NCI-H345 treated with DMSO at 0.1 percent for 48 hours (cell line): ENCODE measurements around the gene ADAM12.
A peak's percentile ranks its signal among the peaks of the same experiment; 100 is the strongest.
"Not testable (repeated sequence)": the region's sequence is repeated elsewhere in the genome, so short reads cannot be mapped to it uniquely, and the experiment has no call there.

Source experiments
- DNase-seq: peaks from one replicate; lab custom pipeline; 2025; ENCODE audit not compliant: unreplicated experiment; lab: John Stamatoyannopoulos, UW

The ADAM12 gene

DNA sequence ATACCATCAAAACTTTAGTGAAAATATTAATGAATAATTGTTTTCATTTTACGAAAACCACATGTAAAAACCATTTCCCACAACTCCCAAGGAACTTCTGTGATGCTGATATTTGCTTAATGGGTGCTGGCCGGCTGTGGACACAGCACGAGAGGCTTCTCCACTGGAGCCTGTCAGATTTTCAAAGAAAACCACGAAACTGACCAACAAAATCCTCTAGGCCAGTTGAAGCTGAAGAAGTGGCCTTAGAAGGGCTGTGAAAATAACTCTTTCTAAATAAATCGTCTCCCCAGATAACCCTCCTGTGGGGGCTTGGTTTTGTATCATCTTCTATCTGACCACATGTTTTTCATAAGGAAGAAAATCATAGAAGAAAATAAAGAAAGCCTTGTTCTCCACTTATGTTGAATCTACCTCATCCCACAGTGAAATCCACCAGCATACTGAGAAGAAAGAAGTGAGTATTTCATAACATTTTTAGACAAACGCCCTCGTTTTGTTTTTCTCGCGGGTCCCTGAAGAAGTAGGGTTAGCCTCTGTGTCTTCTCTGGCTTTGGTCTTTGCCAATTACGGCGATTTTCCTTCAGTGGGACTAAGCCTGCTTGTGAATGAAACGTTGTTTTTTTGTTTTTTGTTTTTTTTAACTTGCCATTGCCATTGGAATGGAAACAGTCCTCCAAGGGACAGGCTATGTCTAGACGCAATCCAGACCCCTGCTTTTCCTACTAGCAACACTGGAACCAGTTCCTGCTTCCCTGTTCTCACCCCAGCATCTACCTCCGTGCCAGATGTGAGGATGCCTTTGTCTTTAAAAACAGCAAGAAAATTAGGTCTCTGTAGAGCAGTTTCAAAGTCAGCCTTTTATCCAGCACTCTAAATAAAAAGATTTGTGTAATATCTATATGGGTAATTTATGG, 123.9 kb downstream of the ADAM12 start:
- DNase-seq = no peak

DNA sequence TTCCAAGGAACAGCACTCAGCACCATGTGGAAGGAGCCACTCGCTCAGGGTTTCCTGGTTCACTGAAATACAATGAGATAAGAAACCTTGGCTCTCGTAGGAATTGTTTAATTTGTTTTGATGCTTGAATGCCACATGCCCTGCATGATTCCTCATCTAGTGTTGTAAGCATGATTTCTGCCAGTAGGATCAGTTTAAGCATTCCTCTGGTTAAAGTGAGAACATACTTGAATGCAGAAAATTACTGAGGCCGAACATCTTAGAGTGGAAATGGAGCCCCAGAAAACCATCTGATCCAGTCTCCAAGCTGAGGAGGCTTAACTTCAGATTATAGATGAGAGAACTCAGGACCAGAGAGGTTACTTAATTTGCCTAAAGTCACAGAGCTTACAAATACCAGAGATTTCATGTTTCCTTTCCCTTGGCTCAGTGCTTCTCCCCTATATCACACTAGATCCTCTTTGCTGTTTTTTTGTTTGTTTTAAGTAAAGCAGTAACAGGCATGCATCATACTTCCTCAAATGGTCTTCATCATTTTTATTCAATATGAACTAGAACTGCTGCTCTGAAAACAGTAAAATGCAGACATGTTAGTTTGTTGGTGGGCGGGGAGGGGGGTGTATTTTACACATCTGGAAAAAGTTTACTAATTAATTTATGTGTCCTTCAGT, 125.1 kb downstream of the ADAM12 start:
- no peak for DNase-seq

GRCh38 chr10:126262233-126262838, 125.9 kb downstream of the ADAM12 start:
- no peak for DNase-seq

- DNase-seq = no peak
Observed at GRCh38 chr10:126259760-126260479, 128.4 kb downstream of the ADAM12 start.

- no peak for DNase-seq
Observed at GRCh38 chr10:126256864-126257263, 131.4 kb downstream of the ADAM12 start.

- no peak for DNase-seq
Observed at GRCh38 chr10:126255313-126255712, 133.0 kb downstream of the ADAM12 start.

DNA sequence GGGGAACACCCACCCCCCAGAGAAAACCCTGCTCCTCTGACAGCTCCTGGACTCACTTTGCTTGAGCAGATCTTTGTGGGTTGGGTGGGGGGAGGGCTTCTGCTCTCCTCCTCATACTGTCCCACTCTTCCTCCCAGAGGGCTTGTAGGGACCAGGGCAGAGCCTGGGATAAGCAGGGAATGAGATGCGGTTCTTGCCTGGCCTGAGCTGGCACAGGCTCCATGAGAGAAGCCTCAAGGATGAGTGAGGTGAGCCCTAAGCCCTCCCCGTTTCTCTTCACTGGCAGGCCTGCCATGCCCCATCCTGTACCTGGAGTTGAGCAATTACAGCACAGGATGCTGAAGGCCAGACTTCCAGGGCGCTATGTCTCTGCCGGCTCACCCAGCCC, 134.7 kb downstream of the ADAM12 start:
- DNase-seq = no peak

GRCh38 chr10:126252884-126253610, 135.2 kb downstream of the ADAM12 start:
- DNase-seq = no peak

DNA sequence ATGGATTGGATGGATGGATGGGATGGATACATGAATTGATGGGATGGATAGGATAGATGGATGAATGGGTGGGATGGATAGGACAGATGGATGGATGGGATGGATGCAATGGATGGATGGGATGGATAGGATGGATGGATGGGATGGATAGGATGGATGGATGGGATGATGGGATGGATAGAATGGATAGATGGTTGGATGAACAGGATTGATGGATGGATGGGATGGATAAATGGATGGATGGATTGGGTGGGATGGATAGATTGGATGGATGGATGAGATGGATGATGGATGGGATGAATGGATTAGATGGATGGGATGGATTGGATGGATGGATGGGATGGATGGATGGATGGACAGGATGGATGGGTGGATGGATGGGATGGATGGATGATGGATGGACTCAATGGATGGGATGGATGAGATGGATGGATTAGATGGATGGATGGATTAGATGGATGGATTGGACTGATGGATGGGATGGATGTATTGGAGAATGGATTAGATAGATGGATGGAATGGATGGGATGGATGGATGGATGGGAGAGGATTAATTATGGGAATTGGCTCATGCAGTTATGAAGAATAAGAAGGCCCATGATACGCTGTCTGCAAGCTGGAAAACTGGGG, 136.4 kb downstream of the ADAM12 start:
- DNase-seq = no peak

DNA sequence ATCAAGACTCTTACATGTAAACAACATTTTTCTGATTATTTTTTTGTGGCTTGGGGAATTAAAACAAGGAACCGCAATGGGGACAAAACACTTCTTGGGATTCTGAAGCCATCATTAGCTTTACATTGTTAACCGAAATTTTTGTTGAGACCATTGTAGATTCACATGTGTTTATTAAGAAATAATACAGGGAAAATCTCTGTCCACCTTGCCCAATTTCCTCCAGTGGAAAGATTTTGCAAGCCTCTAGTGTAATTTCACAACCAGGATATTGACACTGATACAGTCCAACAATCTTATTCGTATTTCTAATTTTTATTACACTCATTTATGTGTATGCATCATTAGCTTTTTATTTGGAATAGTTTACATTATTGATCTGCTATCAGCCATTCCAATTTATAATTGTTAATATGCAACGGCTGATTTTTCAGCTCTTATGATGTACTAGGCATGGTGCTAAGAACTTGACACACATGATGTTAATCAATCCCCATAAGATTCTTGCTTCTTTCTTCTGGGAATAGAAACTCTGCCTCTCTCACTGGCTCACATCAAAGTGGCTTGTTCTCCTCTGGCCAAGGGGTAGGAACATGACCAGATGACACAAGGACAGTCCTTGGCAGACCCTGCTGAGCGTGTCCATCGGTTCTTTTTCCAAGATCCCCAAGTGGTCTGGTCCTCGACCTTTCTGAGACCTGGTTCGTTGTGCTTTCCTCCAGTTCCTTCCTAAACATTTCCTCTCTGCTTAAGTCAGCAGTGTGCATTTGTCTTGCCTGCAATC, 137.6 kb downstream of the ADAM12 start:
- no peak for DNase-seq

DNA sequence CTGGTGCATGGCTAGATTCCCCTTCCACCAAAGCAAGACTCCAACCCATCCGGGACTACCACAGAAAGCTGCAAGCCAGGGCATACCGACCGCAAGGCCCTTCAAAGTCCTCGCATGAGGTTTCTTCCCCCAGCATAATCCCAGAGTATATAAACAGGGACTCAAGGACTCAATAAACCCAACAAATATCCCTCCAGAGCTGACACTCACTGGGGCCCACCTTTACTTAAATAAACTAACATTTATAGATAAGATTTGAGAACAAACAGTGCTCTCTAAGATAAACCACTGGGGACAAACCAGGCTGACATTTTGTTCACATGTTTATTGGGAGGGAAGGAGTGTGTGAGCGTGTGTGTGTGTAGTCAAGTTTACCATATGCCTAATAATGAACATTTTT, 138.2 kb downstream of the ADAM12 start:
- no peak for DNase-seq

DNA sequence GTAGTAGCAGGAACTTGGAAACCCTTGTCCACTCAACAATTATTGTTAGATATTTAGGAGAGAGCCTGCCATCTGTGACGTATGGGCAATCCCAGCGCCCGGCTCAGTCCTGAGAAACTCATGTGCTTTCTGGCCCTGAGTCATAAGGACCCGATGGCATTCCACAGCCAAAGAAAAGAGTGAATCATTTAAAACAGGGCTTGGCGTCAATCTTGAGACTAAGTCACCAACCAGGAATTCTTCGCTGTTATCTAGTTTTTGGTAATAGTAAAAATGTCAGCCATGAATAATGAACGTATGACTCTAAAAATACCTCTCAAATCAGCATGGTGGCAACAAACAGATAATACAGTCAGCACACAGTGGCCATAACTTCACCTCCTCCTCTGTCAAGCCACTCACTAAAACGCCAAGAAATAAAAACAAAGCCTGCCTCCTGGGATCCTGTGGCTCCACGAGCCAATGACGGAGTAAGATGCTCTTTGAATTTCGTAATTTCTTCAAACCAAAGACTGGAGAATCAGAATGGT, 140.8 kb downstream of the ADAM12 start:
- no peak for DNase-seq

- DNase-seq = not testable (repeated sequence)
Observed at GRCh38 chr10:126246396-126246795, 141.9 kb downstream of the ADAM12 start.

DNA sequence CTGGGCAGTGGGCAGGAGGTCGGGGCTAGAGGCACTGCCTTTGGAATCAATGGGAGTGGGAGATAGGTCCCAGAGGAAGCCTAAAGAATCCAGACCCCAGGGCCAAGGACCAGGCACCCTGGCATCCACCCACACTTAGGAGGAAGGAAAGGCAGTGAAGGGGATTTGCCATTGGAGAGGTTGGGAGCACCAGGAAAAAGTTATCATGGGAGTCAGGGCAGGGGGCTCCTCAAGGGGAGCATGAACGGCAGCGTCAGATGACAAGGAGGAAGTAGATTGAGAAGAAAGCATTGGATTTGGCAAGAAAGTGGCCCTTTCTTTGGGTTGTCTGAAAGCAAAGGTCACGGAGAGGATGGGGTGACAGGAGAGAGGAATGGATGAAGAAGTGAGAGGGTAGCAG, 142.8 kb downstream of the ADAM12 start:
- no peak for DNase-seq

GRCh38 chr10:126243971-126244370, 144.3 kb downstream of the ADAM12 start:
- no peak for DNase-seq

DNA sequence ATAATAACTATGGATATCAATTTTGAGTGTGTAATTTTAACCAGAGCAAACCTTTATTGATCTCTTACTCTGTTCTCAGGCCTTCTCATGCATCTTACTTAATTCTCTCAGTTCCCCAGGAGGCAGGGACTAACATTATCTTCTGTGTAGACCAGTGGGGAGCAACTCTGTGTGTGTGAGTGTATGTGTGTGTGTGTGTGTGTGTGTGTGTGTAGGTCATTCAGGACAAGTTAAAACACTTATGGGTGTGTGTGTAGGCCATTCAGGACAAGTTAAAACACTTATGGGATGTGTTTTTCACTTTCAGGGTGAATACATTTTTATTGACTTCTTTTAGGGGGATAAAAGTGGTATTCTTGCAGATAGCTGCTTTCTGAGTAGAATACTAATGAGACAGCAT, 145.0 kb downstream of the ADAM12 start:
- no peak for DNase-seq

DNA sequence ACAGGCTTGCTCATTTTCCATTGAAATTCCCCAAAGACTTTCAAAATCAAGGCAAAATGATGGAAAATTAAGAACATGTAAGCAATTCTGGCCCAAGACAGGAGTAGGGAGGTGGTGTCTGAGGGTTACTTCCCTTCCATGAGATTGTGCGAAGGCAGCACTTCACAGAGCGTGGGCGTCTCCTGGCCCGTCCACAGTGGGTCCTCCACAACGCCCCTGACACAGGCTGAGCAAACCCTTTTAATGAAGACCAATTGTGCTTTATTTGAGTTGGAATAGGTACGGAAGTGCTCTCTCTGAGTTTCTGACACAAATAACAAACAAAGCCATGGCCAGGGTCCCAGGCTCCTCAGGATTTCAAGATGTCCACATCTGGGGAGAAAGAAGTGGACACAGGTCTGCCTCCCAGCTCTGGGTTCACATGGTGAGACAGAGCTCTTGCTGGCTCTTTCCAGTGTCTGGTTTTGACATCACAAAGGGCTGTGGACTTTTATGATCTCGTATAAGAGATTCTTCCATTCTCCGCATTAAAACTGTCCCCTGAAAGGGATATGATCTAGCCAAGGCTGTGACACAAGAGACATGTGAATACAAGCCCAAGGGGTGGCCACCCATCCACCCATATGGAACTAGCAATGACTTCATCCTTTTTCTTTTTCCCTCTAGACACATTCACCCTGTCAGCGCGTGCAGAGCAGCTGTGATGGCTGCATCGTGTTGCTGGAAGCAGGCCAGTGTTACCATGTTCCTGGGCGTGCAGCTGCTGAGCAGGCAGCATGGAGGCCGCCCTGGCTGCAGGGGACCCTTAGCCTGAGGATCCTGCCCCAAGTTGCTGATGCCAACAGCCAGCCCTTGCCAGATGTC, 145.6 kb downstream of the ADAM12 start:
- peak; percentile 49 for DNase-seq

GRCh38 chr10:126240483-126240882, 147.8 kb downstream of the ADAM12 start:
- peak; percentile 37 for DNase-seq
